GM19099 (cell line): ENCODE results near the gene NPL.

ENCODE experiments used
- POLR2A ChIP-seq: IDR thresholded peaks from 3 replicates; pipeline ENCODE4 v1.6.1; 2011; ENCODE audit warnings: low read depth; ENCODE audit not compliant: insufficient read length; ENCODE audit errors: extremely low read depth

The NPL gene

GRCh38 chr1:182862827-182863226 lies 73.3 kb downstream of the NPL start:
- no peak for TF ChIP-seq POLR2A

- TF ChIP-seq POLR2A = no peak
Measured at GRCh38 chr1:182863940-182864339, 74.4 kb downstream of the NPL start.

- no peak for TF ChIP-seq POLR2A
Measured at GRCh38 chr1:182867861-182868260, 78.3 kb downstream of the NPL start.

- no peak for TF ChIP-seq POLR2A
Measured at GRCh38 chr1:182869241-182869666, 79.7 kb downstream of the NPL start.

GRCh38 chr1:182872881-182873280 lies 83.3 kb downstream of the NPL start:
- TF ChIP-seq POLR2A = no peak

- TF ChIP-seq POLR2A = no peak
Measured at GRCh38 chr1:182875889-182876288, 86.3 kb downstream of the NPL start.

GRCh38 chr1:182877331-182877730 lies 87.8 kb downstream of the NPL start:
- TF ChIP-seq POLR2A = no peak

GRCh38 chr1:182877842-182878241 lies 88.3 kb downstream of the NPL start:
- no peak for TF ChIP-seq POLR2A
